T follicular helper cell (primary cell): ENCODE measurements around the gene TBC1D3B.
"Not testable (repeated sequence)": the region's sequence is repeated elsewhere in the genome, so short reads cannot be mapped to it uniquely, and the experiment has no call there.

Source experiments
- DNase-seq: peaks from one replicate; pipeline ENCODE4 v3.0.0-alpha.2; 2020; ENCODE audit warnings: low read depth

The TBC1D3B gene

DNA sequence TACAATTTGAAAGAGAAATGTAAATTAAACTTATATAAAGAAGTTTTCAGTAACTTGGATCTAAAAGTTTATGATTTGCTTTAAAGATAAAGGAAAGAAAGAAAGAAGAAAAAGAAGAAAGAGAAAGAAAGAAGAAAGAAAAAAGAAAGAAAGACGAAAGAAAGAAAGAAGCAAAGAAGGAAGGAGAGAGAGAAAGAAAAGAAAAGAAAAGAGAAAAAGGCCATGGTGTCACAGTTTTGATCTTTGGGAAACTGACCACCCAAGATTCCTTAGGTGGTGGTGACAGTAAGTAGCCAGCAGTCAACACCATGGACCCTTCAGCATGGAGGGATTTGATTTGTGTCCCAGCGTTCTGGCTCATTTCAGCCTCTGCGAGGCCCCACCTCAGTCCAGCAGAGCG, 24.7 kb upstream of the TBC1D3B start:
- not testable (repeated sequence) for DNase-seq

DNA sequence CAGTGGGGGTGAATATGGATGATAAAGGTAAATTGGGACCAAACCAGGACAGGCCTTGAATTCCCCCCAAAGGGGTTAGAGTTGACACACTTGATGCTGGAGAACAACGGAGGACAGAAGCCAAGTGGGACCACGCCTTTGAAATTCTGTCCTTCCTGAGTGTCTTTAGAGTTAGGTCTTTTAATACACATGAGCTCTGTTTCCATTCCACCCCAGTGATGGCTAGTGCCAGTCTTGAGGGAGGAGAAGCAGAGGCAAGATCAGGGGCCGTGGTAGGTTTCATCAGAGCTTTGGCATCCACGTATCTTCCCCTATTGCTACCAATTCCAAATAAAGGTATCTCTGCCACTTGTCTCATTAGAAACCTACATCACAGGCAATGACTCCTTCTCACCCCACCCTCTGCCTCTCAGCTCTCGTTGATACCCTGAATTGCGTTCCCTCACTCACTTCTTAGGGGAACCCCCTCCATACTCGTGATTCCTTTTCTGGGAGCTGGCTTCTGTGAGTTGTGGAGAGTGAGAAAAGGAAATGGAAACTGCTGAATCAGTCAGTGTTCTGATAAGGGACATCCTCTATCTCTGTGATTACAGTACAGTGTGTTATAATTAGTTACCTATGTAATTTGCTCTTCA, 22.5 kb upstream of the TBC1D3B start:
- DNase-seq, result no peak

DNA sequence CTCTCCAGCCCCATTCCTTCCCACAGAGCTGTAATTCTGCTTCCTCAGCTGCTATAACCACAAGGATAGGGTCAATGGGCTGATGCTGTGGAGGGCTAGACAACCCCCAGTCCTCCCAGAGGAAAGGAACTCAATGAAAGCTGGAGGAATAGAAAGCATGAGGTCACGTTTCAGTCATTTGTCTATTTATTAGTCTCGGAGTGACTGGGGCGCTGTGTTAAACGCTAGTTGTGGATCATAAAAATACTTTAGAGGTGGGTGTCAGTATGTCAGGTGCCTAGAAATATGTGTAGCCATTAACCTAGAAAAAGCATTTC, 20.9 kb upstream of the TBC1D3B start:
- DNase-seq, result no peak

DNA sequence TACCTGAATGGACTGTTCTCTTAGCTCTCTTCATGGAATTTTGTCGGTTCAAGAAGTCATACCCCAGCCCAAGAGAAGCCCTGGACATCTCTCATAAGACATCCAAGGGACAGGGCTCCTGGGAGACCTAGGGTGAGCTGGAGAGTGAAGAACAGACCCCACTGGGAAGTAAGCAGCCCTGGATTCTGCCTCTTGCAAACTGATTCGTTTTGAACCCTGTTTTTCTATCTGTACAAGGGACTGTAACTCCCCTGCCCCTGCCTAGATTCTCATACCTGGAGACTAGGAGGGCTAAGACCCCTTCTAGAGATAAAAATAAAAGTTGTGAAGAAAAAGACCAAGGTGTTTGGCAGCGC, 19.7 kb upstream of the TBC1D3B start:
- no peak for DNase-seq

DNA sequence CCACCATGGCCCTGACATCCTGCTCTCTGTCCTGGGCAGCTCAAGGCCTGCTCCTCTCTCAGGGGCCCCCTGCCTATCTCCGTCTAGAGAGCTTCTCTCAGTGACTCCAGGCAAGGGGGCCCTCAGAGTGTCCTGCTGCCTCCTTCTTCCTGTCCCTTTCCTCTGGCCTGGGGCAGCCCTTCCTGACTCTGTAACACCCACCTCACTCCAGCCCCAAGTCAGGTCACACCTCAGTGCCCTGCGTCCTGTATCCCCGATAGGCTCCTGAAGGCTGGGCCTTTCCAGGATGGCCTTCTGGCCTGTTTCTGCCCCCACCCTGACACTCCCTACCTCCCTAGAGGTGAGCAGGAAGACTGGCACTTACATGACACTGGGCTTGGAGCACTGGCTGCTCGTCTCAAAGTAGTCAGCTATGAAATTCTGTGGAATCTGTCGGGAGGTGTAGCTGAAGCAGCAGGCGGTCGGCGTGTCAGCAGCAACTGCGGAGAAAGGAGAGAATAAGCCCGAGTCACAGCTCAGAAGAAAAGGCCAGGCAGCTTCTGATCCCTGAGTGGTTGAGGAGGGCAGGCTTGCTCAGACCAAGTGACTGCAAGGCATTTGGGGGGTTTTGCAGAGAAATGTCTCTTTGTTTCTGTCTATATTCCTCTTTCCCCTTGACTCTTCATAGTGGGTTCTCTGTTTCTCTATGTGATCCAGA, 19.1 kb upstream of the TBC1D3B start:
- DNase-seq, result no peak

DNA sequence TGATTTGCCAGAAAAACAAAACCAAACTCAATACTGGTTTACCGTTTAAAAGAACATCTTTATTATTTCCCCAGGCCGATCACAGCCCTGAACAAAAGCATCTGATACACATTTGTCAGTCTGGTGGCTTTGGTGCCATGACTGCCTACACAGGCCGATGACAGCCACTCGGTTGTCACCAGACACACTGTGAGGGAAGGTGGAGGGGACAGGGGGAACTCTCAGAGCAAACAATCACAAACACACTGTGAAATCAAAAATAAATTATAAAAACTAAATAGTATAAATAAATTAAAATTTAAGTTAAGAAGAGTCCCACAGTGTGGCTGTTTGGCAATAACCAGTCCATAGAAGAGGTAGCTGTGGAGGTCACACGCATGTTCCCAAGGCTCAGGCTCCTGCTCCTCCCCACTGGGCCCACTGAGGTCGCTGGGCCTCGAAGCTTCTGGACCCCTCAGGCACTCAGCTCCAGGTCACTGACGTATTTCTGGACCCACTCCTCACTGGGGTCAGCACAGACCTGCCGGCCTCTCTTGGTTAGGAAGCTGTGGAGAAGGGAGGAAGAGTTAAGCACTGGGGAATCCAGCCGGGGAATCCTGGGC, 18.5 kb upstream of the TBC1D3B start:
- DNase-seq, result not testable (repeated sequence)

DNA sequence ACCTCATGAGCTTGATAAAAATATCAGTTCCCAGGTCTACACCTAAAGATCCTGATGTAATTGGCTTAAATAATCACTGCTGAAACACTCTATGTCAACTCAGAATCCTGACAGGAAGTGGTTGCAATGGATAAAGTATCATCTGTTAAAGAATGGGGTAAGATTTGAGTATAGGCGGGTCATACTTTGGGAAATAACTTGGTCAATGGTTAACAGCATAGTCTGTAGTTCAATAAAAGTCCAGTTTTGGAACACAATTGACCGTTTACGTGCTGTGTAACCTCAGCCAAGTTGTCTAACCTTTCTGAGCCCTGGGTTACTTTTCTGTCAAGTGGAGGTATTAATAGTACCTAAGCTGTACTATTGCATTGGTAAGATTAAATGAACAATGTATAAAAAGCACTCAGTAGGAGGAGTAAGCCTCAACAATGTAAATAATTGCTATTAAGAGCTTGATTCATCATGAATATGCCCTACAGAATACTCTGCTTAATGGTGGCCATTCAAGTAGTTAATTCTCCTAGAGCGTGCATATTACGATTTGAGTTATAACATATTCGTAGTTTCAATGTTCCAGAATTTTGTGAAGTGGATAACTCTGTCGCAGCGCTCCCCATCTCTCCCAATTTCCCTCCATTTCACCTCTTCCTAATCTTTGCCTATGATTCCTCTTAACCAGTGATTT, 17.9 kb upstream of the TBC1D3B start:
- DNase-seq, result not testable (repeated sequence)

DNA sequence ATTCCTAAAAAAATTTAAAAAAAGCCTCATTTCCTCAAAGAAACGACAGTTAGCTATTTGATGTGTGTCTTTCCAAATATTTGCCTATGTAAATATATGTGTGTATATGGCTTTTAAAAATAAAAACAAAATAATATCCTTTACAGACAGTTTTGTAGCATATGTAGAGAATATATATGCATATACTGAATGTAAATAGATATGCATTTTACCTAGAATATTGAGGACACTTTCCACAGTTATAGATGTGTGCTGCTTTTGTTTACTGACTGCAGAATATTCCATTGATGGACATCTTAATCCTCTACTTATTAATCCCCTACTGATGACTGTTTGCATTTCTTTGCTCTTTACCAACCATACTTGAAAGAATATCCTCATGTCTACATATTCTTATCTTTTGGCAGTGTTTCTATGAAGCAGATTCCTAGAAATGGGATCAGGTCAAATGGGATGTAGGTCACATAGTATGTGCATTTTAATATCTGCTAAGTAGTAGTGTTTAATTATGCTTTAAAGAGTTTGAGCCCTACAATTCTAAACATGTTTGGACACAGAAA, 16.9 kb upstream of the TBC1D3B start:
- no peak for DNase-seq

DNA sequence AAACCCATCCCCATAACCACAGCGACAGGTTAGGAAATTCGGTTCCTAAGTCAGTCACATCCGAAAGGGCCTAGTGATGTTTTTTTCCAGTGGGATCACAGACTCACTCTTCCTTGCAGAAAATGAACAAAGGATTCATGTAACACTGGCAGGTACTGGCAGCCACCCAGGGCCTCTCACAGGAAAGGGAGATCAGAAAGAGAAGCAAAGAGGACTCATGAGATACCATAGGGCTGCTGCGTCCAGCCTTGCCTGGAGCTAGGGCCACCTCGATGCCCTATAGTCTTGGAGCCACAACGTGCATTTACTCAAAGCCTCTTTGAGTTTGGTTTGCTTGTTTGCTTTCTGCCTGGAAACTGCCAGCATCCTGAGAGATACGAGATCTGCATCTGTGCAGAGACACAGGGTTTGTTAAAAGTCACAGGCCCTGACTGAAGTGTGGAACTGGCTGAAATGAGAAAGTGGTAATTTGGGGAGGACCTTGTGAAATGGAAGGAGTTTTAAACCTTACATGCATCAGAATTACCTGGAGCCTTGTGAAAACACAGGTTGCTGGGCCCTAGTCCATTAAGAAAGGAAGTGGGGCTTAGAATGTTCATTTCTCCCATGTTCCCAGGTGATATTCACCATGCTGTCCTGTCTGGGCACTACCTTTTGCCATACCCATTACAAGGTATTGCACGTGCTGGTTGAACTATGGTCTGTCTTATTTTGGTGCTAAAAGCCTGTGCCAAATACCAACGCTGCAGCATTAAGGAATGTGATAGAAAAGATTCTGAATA, 14.3 kb upstream of the TBC1D3B start:
- not testable (repeated sequence) for DNase-seq

DNA sequence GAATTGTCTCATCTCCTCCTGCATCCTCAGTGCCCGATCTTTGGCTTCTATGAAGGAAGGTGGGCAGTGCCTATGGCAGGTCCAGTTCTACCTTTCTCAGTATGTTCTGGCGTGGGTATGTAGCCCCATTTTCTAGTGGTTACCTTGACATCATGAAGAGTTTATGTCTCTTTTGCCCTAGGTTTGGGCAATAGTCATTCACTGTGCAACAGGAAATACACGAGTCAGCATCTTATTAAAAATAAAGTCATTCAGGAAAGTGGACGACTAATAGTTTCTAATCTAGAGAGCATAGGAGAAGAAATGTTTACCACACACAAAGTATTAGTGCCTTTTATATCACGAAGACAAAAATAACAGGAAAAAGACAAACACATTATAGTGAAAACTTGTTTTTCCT, 13.6 kb upstream of the TBC1D3B start:
- not testable (repeated sequence) for DNase-seq

DNA sequence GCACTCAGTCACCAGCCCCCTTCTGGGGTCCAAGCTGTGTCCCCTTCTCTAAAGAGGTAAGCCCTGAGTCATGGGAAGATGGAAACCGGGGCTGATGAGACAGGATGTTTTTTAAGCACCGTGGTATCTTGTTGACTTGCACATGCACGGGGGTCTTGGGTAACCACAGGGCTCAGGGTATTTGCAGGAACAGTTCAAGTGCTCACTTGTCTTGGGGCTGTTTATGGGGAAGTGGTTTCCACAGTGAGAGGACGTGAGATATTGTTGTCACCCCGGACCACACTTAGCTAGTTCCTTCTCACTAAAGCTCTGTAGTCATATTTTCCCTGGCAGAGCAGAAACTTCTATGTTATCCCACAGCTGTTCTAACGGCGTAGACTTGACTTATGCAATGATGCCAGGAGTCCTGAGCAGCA, 12.5 kb upstream of the TBC1D3B start:
- DNase-seq, result no peak

DNA sequence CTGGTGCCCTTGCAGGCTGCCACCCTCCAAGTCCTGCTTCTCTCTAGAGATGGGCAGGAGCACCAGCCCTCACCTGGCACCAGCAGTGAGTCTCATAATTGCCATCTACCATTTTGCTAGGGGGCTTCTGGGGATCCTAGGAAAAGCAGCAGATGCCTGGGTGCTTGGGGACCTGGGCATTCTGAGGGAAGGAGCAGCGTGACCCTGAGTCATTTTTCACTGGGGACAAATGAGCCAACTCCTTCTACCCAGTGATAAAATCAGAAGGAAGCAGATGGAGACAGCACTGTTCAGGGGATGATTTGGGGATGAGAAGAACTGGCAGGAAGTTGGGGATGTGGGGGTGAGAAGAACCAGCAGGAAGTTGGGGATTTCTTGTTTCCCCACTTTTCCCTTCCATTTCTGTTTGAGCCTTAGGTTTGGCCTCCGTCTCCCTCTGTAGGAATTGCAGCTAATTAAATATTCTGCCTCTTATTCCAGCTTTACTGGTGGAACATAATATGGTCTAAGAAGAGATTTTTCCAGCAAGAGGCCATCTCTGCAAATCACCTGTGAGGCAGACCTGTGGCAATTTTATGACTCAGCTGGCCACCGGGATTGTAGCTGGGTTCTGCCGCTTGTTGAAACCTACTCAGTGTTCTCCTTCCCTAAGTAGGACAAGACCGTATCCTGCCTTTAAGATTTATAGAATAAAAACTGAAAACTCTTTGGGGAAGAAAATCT, 11.7 kb upstream of the TBC1D3B start:
- DNase-seq, result not testable (repeated sequence)

DNA sequence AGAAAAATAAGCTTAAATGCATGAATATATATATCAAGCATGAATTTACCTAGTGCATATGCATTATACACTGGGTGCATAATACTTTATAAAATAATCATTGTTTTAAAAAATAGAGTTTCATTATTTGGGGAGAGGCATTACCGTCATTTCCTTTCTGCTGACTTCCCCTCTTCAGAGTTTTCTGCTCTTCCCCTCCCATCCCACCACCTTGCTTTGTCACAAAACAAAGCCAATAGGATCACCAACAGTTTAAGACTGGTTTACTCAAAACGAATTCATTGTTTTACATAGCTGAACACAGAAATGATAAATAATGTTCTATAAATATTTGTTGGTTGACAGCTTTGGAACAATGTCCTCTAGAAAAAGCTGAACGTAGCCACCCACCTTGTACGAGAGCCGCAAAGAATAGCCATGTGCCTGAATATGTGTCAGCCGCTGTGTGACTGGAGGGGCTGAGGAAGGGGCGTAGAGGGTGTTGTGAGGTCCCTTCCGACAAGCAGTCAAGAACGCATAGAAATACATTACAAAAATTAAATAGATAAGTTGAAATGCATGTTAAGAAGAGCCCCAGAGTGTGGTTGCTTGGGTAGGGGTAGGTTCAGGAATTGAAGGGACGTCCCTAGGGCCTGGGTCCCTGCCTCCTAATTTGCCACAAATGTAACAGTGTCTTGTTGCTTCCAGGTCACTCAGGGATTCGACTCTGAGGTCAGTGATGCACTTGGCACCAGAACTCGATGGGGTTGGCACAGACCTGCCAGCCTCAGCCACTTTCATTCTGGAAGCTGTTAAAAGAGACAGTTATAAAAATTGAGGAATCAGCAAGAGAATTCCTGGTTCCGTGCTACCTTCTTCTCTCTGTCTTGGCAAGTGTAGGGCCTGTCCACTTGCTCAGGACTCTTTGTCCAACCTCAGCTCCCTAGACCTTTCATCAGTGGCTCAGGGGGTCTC, 10.7 kb upstream of the TBC1D3B start:
- not testable (repeated sequence) for DNase-seq

DNA sequence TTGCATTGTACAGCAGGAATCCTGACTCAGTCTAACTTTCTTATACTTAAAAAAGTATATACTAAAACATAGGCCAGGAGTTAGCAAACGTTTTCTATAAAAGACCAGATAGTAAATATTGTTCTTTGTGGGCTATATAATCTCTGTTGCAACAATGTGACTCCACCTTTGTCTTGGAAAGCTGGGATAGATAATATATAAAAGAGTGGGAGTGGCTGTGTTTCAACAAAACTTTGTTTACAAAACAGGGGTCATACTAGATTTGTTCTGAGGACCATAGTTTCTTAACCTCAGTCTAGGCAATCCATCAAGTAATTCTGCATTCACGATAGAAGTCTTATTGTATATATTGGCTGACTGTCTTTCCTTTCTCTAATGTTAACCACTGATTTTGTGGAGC, 9.0 kb upstream of the TBC1D3B start:
- DNase-seq, result no peak

DNA sequence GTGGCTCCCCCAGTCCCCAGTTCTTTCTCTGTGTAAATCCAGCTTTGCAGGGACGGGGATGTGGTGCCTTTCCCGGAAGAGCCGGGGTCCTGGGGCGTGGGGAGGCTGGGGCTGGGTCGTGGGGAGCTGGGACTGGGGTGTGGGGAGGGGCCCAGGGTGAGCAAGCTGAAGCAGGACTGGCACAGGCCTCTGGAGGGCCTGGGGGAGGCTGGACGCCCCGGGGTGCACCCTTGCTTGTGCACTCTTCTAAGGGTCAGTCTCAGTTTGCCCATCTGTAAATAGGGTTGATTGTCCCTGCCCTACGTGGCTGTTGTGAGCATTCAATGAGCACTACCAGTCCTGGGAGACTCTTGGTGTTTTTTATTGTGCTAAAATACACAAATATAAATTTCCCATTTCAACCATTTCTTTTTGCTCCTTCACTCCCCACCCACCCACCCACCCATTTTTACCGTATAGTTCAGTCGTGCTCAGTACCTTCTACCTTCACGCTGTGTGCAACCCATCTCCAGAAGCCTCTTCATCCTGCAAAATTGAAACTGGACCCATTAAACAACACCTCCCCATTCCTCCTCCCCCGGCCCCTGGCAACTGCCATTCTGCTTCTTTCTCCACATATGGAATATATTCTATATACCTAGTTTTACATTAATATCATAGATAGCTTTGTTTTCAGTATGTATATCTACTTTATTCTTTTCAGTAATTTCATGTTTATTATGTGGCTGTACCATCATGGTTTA, 7.8 kb upstream of the TBC1D3B start:
- DNase-seq, result no peak

DNA sequence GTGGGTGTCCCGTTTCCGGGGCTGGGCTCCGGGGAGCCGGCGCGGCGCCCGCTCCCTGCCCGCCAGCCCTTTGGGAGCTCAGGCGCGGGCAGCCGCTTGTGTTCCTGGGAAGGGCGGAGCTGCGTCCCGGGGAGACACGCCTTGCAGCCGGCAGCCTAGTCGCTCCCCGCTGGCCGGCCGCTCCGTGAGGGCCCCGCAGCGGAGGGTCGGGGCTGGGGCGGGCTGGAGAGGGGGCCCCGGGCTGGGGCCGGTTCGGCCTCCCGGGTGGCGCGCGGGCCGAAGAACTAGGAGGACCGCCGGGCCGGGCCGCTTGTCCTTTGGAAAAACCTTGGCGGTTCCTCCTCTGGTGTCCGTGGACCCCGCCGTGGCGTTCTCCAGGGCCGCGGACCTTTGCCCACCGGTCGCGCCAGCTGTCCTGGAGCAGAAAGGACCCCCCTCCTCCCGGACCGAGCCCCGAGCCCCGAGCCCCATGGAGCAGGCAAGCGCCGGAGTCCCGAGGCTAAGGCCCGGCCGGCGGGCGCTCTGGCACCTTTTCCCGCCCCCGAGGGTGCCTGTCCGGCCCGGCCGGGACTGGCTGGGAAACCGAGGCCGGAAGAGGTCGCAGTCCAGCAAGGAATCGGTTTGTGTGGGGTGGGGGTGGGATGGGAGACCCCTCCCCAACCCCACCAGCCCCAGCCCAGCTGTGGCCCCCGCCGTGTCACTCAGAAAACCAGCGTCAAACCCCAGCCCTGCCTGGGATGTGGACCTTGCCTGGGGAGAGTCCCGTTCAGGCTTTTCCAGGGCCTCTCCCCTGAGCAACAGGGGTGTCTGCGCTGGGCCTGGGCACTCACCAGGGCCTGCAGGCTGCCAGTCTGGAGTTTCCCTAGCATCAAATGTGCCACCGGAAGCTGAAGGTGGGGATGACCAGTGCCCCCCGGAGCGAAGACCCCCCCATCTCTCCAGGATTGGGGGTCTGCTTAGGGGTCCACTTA, 6.8 kb upstream of the TBC1D3B start:
- no peak for DNase-seq

DNA sequence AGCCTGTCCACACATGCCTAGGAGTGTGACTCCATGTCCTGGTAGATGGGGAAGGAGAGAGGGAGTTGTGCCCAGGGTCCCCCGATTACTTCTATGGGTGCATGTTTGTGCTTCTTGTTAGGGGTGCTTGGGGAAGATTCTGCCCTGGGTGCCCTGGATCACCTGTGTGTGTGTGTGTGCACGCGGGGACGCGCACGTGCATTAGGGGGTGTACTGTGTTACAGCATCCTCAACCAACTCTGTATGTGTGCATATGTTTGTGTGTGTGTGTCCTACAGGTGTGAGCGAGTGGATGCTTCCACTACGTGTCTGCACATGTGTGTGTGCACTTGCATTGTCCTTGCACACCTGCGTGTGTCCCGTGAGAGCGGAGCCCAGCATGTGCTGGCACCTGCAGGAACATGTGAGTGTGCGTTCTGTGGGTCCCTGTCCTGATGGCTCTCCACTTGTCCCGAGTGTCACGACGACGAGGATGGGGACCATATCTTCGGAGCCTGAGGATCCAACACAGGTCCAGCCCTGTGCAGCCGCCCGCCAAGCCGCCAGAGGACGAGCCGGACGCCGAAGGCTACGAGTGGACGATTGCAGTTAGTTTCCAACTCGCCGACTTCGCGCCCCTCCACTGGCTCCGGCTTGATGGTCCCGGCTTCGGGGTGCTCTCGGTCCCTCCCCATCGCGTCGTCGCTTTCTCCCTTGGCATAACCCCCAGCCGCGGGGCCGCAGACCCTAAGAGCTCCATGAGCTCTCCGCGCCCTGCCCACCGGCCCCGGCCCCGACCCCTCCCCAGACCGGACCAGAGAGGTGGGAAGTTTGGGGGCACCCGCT, 6.0 kb upstream of the TBC1D3B start:
- no peak for DNase-seq
